Erythroblast (primary cell): ENCODE measurements around the gene OPCML.

Experiments used
- DNase-seq, 2 experiments: peaks; one replicate each; lab custom pipeline; 2025; lab: John Stamatoyannopoulos, UW
- GATA1 ChIP-seq: IDR thresholded peaks from 2 replicates; pipeline ENCODE4 v1.6.1; 2011; ENCODE audit warnings: low read depth, mild to moderate bottlenecking, control low read depth, low read length, moderate library complexity
- POLR2A ChIP-seq: IDR thresholded peaks from 2 replicates; pipeline ENCODE4 v1.6.1; 2011; ENCODE audit warnings: mild to moderate bottlenecking, low read length

OPCML gene

DNA sequence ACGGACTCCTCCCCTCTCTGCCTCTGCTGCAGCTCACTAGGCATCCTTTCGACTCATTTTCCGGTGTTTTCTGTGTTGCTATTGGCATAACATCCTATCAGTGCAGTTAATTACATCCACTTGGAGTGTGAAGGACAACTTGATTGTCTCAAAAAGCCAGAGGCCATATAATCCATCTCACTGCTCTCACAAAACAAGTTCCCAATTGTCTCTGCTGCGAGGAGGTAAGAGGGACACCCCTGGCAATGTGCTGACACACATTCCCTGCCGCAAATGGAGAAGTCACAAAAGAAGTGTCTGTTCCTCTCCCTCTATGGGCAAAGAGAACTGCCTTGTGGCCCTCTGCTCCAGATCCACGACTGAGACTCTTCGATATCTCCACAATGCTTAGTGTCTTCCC is 618.4 kb downstream of the OPCML start:
- no peak for TF ChIP-seq GATA1
- no peak for TF ChIP-seq POLR2A
- no peak for DNase-seq

DNA sequence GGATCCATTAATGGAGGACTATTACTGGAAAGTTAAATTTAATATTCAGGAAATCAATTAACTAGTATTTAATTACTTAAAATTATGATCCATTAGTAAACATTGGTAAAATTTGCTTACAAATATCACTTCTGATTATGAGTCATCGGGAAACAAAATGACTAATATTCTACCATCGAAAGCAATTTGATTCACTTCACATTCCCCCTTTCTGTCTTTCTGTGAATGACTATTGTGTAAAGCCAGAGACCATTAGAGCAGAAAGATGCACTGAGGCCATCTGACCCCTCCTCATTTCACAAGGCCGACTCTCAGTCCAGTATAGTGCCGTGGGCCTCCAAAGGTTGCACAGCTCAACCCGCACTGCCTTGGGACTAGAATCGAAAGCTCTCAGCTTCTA is 619.0 kb downstream of the OPCML start:
- no peak for TF ChIP-seq POLR2A
- TF ChIP-seq GATA1: no peak

DNA sequence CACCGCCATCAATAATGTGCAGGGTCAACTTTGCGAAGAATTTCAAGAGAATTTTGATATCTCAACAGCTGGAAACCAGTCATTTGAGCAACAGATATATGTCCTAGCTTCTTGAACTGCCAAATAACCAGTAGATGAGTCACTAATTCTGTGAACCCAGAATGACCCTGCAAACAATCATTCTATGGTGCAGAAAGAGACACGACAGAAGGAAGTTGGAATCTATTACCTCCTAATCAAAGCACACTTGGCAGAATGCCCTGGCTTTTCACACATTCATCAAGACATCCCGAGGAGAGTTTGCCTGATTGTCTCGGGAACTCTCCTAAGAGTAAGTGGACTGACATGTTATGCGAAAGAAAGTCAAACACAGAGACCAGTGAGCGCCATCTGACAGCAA is 621.1 kb downstream of the OPCML start:
- TF ChIP-seq GATA1 (no peak), POLR2A (no peak)
- no peak for DNase-seq

More for the DNA sequence above, 619.0 kb downstream of the OPCML start:
- DNase-seq: no peak

DNA sequence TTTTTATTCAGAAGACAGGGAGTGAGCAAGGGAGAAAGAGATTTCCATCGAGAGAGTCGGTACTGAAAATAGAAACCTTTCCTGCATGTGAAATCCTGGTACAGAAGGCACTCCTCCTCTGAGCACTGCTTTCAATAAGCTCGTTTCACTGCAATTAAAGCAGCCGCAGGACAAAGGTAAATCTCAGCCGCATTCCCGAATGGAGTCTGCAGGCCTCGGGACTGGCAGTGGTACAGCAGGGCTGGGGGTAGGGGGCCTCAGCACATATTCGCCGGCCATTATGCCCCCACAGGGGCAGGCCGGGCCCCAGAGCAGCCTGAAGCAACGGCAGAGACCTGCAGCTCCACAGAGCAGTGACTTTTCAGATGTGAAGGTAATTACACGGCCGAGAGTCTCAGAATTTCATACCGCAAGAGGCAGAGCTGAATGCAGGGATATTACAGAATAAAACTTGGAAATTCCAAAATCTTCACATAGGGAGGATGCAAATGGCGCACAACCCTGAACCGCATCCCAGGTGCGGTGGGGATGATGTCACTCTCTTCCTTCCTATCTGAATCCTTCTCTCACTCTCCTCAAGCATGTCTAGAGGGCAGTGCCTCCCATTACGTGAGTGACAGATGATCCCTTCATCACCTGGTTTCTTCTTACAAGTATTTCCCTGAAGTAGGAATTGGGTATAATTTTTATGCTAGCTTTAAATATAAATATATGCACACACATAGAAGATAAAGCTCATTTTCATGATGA is 622.1 kb downstream of the OPCML start:
- no peak for TF ChIP-seq POLR2A
- TF ChIP-seq GATA1: no peak
- no peak for DNase-seq

DNA sequence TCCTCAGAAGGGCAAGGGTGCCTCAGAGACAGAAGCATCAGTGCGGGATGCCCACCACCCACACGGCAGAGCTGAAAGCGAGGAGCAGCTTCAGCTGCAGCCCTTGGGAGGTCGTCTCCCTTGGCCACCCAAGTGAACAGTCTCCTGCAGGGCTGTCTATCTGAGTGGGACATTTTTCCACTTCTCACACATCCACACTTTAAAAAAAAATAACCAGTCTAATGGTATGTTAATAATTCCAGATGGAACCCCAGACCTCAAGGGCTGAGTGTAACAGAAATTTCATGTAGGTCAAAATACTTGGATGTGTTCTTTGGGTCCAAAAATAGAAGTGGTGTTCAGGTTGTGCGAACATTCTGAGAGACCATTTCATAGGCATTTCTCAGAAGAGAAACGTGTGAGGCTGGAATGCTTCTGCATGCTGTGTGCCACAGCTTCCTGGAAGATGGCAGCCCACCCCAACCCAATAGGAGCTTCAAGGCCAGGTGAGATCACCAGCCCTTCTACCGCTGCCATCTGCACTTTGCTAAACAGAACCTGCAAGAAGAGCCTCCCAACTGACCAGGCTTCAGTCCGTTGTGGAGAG is 623.2 kb downstream of the OPCML start:
- TF ChIP-seq POLR2A (no peak), GATA1 (no peak)

DNA sequence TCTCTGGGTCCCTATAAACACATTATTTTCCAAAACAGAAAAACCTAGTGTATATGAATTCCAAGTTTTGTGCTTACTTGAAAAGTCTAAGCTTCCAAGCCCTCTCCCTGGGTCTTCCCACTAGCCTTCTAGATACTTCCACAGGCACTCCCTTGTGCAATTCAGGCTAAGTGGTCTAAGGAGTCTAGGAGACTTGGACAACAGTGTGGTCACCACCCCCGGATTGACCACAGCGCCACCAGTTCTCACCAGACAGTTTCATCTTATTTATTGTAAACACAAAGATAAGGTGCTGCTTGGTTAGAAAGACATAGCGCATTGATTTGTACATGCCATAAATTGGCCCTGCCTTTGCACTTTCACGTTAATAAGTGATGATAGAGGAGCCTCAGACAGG is 623.9 kb downstream of the OPCML start:
- TF ChIP-seq GATA1 (no peak), POLR2A (no peak)
- DNase-seq: no peak

More for the DNA sequence above, 623.2 kb downstream of the OPCML start:
- no peak for DNase-seq

DNA sequence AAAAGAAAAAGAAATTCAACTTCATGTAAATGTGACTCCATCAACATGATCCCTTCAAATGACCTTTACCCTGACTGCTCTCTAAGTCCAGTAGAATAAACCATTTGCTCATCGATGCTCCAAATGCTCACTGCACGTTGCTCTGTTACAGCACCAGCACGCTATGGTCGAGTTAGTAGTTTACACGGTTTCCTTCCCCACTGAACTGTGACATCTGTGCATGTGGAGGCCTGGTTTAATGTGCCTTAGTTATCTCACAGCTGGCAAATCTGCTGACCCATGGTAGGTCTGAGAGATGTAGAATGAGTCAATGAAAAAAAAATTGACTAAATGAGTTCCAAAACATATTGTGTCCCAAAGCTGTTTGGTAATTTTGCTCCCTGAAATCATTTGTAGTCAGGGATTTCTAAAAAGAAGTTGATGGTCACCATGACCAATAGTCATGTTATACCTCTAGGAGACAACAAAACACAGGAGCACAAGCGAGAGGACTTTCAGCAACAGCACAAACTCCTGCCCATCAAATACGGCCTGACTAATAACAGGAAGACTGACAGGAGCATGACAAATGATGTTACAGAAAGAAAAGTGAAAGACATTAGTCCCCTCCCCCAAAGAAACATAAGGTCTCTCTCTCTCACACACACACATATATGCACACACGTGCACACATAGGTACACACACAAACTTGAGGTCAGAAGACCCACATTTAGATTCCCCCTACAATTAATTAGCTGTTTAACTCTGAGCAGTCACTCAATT is 624.5 kb downstream of the OPCML start:
- no peak for DNase-seq
- no peak for TF ChIP-seq GATA1
- no peak for TF ChIP-seq POLR2A

DNA sequence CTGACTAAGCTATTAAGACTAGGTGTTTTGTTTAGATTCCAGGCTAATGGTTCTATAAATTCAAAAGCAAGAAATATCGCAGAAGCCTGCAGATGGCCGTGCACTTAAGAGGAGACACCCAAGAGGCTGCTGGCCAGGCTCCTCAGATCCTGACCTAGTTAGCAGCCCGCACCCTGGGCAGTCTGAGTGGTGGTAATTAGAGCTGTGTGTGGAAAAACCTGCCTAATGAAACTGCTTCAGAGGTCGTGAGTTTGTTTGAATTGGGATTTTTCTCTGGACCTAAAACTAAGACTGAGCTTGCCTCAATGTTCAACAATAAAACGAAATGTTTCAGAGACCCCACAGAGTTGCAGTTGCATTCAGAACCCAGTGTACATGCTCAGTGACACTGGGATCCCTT is 627.7 kb downstream of the OPCML start:
- TF ChIP-seq POLR2A (no peak), GATA1 (no peak)
- no peak for DNase-seq

DNA sequence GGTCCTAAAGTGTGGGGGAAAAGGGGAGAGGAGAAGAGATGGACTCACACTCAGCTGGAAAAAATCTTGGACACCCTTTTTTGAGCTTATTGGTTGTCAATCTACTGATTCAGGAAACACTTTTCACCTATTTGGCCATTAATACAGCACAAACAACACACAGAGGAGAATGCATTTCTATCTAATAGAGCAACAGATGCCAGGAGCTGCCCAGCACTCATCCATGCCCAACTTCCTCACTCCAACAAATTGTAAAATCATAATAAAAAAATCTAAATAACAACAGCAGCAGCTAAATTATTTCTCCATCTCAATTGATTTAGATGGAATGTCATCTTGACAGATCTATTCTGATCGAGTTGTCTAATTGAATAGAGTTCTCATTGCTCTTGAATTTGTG is 628.2 kb downstream of the OPCML start:
- DNase-seq: no peak
- TF ChIP-seq GATA1 (no peak), POLR2A (no peak)

DNA sequence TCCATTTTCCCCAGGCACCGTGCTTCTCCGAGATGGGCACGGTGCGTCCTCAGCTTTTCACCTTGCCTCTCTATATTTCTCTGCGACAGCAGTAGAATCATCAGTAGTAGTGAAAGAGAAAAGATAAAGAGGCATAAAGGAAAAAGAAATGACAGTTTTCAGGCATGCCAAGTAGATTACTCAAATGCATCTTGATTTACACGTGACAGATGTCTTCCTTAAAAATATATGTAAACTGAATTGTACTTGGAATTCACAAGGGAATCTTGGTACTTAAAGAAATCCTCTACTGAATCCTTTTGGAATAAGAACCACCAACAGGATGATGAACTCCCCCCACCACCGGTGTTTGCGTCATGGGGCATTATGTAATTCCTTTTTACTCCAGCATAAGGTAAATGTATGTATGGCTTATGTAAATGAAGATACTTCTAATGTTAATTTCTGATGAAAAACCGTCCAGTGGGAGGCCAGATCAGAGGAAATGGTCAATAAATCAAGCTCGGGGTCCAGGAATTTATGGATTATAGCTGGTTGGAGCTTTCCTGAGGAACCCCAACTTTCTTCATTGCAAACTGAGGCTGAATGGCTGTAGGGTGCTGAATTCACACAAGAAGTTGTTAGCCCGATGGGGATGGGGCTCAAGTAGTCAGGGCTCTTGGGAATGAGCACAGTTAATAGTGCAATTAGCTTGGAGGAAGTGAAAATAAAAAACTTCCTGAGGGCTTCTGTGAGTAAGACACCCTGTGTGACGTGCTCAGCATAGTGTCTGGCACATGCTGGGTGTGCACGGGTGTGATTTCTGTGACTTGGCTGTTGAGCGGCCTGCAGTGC is 630.4 kb downstream of the OPCML start:
- TF ChIP-seq POLR2A: no peak
- no peak for TF ChIP-seq GATA1
- DNase-seq: no peak

DNA sequence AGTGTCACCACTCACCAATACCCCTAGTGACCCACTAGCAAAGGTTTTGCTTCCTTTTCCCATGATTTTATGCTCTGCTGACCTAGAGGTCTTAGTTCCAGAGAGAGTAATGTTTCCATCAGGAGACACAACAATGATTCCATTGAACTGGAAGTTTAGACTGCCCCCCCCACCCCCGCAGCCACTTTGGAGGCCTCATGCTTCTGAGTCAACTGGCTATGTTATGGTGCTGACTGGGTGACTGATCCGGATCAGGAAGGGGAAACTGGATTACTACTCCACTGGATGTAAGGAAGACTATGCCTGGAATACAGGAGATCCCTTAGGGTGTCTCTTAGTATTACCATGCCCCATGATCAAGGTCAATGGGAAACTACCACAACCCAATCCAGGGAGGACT is 633.6 kb downstream of the OPCML start:
- no peak for DNase-seq
- no peak for TF ChIP-seq GATA1
- TF ChIP-seq POLR2A: no peak

DNA sequence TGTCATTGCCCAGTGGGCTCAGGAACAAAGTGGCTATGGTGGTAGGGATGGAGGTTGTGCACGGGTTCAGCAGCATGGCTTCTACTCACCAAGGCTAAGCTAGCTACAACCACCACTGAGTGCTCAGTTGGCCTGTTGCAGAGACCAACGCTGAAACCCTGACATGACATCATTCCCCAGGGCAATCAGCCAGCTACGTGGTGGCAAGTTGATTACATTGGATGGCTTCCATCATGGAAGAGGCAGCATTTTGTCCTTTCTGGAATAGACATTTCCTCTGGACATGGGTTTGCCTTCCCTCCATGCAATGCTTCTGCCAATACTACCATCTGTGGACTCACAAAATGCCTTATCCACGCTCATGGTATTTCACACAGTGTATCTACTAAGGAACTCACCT is 634.3 kb downstream of the OPCML start:
- TF ChIP-seq POLR2A: no peak
- TF ChIP-seq GATA1: no peak
- DNase-seq: no peak

DNA sequence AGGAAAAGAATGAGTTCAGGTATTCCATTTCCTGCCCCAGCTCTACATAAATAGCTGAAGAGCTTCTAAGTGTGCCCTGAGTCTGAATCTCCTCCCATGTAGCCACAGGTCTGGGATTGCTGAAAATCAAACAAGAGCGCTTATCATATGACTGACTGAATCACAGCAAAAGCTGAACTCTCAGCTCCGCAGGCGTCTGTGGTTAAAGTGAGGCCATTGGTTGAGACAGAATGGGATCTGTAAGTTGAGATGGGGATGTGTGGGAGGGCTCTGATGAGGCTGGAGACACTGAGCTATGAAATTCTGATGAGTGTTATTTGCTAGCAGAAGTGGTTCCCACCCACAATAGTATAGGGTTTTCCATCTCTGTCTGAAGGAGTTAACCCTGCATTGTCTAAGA is 637.0 kb downstream of the OPCML start:
- TF ChIP-seq GATA1 (no peak), POLR2A (no peak)
- no peak for DNase-seq

DNA sequence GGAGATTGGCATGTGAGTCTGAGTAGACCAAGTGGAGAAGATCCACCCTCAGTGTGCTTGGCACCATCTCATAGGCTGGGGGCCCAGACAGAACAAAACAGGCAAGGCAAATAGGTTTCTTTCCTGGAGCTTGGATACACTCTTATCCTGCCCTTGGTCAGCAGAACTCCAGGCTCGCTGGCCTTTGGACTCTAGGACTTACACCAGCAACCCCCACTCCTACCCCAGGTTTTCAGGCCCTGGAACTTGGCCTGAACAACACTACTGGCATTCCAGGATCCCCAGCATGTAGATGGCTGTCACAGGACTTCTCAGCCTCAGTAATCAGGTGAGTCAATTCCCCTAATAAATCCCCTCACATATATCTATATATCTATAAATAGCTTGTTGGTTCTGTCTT is 637.7 kb downstream of the OPCML start:
- DNase-seq: no peak
- TF ChIP-seq GATA1: no peak
- no peak for TF ChIP-seq POLR2A
